ENCODE results near the gene ATP6V0E1. TPM values are rescaled to one million over a fixed set of nuclear protein-coding genes. Genes with fewer than 3 reads are reported as not detected.

Gene ATP6V0E1
- total and polyA plus RNA-seq, 2 of the 8 experiments (the other 6 are each of a cell fraction or from before 2014, with no cell fraction given), result 108 to 134 TPM

DNA sequence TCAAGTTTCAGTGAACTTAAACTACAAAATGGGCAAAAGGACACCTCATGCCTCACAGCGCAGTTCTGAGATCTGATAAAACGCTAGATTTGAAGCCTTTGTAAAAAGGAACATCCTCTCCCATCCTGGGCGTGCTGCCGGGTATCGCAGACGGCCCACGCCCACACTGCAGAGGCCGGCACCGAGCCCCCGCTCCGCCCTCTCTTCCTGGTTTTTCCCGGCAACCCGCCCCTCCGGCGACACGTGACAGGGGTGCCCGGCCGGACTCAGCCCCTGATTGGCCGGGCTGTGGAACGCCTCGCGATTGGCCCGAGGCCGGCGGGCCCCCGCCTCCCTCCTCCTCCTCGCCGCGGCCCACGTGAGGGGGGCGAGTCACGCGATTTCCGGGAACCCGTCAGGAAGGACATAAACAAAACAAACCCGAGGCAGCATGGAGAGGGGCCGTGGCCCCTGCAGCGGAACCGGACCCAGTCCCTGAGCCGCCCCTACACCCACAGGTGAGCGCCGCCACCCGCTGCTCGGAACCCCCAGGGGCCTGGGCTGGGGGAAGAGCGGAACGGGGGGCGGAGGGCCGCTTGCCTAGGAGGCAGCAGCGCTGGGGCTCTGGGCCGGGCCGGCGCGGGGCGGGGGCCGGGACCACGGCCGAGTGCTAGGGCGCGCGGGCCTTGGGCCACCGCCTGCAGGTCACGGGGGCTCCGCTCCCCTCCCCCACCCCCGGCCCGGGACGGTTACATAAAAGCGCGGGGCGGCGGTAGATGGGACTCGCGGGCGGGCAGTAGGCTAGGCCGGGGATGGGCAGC is 72.6 kb downstream of the ATP6V0E1 start, which contains the start of gene CREBRF (continued):
- TF ChIP-seq RAD21 (IDR thresholded peaks at IDR 0.05 in 1 of 2, conservative IDR thresholded peaks at IDR 0.05 in 1 of 2; ENCODE audit: low read depth in 2 of 2, low read length in 2 of 2) (no peak), EZH2 (IDR thresholded peaks at IDR 0.05; ENCODE audit: low read depth, low read length, severe bottlenecking) (no peak), HDAC6 (IDR thresholded peaks at IDR 0.05; ENCODE audit: low read depth, low read length) (no peak), TBP (IDR thresholded peaks at IDR 0.05; ENCODE audit: low read depth, low read length) (0 out of 2 replicates have a peak, but pooled peaks have one; percentile 15), MAFK (IDR thresholded peaks at IDR 0.05; ENCODE audit: low read depth, low read length) (no peak), CBX8 (IDR thresholded peaks at IDR 0.05; ENCODE audit: borderline replicate concordance, low read depth, low read length) (no peak), ATF3 (IDR thresholded peaks at IDR 0.05; ENCODE audit: insufficient read depth, low read depth, low read length) (peak; percentile 92), BACH1 (IDR thresholded peaks at IDR 0.05; ENCODE audit: low read length) (0 out of 2 replicates have a peak, but pooled peaks have one; percentile 16), RFX5 (IDR thresholded peaks at IDR 0.05; ENCODE audit: borderline replicate concordance, low read depth, low read length) (no peak), RBBP5 (IDR thresholded peaks at IDR 0.05; ENCODE audit: borderline replicate concordance, low read depth, low read length) (no peak; the same call in 1 of the 2 replicates), CEBPB (IDR thresholded peaks at IDR 0.05; ENCODE audit: low read depth, low read length) (no peak), EGR1 (IDR thresholded peaks at IDR 0.05; ENCODE audit: borderline replicate concordance, low read depth, low read length) (peak; percentile 67; the same call in 1 of the 2 replicates), CTBP2 (IDR thresholded peaks at IDR 0.05; ENCODE audit: borderline replicate concordance, insufficient read depth, insufficient read length, low read length) (no peak), JUN (IDR thresholded peaks at IDR 0.05; ENCODE audit: low read depth, low read length) (no peak), MAX (IDR thresholded peaks at IDR 0.05) (peak; percentile 90)
